H1 (cell line): ENCODE results near the gene USF1. TPM values are rescaled to one million over a fixed set of nuclear protein-coding genes. Genes with fewer than 3 reads are reported as not detected.
A peak's percentile ranks its signal among the peaks of the same experiment; 100 is the strongest.

Source experiments
- CTCF ChIA-PET: fragments of 300-600 bp; sonication (Branson Sonifier 250); formaldehyde crosslinking; loops from one replicate; lab custom pipeline; 2021; ENCODE audit not compliant: partially characterized antibody; lab: Charles Lee
- POLR2A ChIA-PET: fragments of 300-600 bp; sonication (Branson Sonifier 250); formaldehyde crosslinking; loops from one replicate; lab custom pipeline; 2021; ENCODE audit warnings: inconsistent platforms; ENCODE audit not compliant: partially characterized antibody; lab: Charles Lee
- DNase-seq, 2 experiments: peaks; one replicate each; pipeline versions ENCODE4 v3.0.0 to v3.0.0-alpha.2; 2010 to 2022; ENCODE audit warnings: low spot score in 2 of 2, low read depth in 1 of 2, mixed read lengths in 1 of 2
- FAIRE-seq: peaks from 2 replicates; lab custom pipeline; 2011; peaks lifted over from hg19 to GRCh38; lab: Jason Lieb, UNC
- H2AFZ ChIP-seq: 2 replicates; pipeline ENCODE4 v1.8.1; 2012; ENCODE audit warnings: low read length, inconsistent platforms
- H2AK5ac ChIP-seq: 2 replicates; pipeline ENCODE4 v1.6.1; 2013; ENCODE audit warnings: low read depth, low read length
- H2BK120ac ChIP-seq: replicated peaks from 2 replicates; pipeline ENCODE3; 2013; ENCODE audit warnings: low read depth, low read length, inconsistent platforms
- H2BK12ac ChIP-seq: 2 replicates; pipeline ENCODE4 v1.6.1; 2013; ENCODE audit warnings: low read depth, low read length
- H2BK15ac ChIP-seq: 2 replicates; pipeline ENCODE4 v1.6.1; 2013; ENCODE audit warnings: low read length
- H2BK20ac ChIP-seq: 2 replicates; pipeline ENCODE4 v1.6.1; 2013; ENCODE audit warnings: low read length
- H2BK5ac ChIP-seq: 2 replicates; pipeline ENCODE4 v1.6.1; 2013; ENCODE audit warnings: low read depth, low read length
- H3K14ac ChIP-seq: 2 replicates; pipeline ENCODE4 v1.6.1; 2013; ENCODE audit warnings: inconsistent platforms; ENCODE audit not compliant: insufficient read length
- H3K18ac ChIP-seq: 2 replicates; pipeline ENCODE4 v1.6.1; 2013; ENCODE audit warnings: low read length; ENCODE audit errors: extremely low read depth
- H3K23ac ChIP-seq: 2 replicates; pipeline ENCODE4 v1.6.1; 2013; ENCODE audit warnings: inconsistent platforms; ENCODE audit not compliant: insufficient read length
- H3K23me2 ChIP-seq: 2 replicates; pipeline ENCODE4 v1.6.1; 2013; ENCODE audit warnings: low read depth, low read length
- H3K27ac ChIP-seq: 2 replicates; pipeline ENCODE4 v1.6.1; 2011; ENCODE audit warnings: low read depth, low read length, inconsistent platforms
- H3K27me3 ChIP-seq, 4 experiments: replicated peaks in 1 of 4; 1 replicate in 1 of 4; 2 replicates in 3 of 4; pipeline versions ENCODE4 v1.6.1 to v1.8.1; 2011 to 2013; ENCODE audit warnings: low read length in 3 of 4, mild to moderate bottlenecking in 3 of 4, inconsistent platforms in 2 of 4, mixed read lengths in 2 of 4, moderate library complexity in 1 of 4; ENCODE audit not compliant: control insufficient read depth in 3 of 4, insufficient read depth in 3 of 4; ENCODE audit errors: extremely low read depth in 1 of 4
- H3K36me3 ChIP-seq, 4 experiments: 2 replicates each; pipeline versions ENCODE4 v1.6.1 to v1.8.1; 2011 to 2013; ENCODE audit warnings: mild to moderate bottlenecking in 4 of 4, low read length in 3 of 4, moderate library complexity in 2 of 4, control low read depth in 1 of 4, inconsistent platforms in 1 of 4; ENCODE audit not compliant: insufficient read depth in 4 of 4, control insufficient read depth in 2 of 4
- H3K4ac ChIP-seq: replicated peaks from 2 replicates; pipeline ENCODE3; 2013; ENCODE audit warnings: low read length, low read depth, mixed read lengths, inconsistent platforms; ENCODE audit not compliant: insufficient read length
- H3K4me1 ChIP-seq, 4 experiments: replicated peaks in 1 of 4; 1 replicate in 1 of 4; 2 replicates in 3 of 4; pipeline versions ENCODE4 v1.6.1 to v1.8.1; 2011 to 2013; ENCODE audit warnings: low read length in 3 of 4, inconsistent platforms in 2 of 4, mixed read lengths in 1 of 4; ENCODE audit not compliant: insufficient read depth in 4 of 4, control insufficient read depth in 3 of 4
- H3K4me2 ChIP-seq, 2 experiments: 2 replicates each; pipeline versions ENCODE4 v1.6.1 to v1.8.1; 2011 to 2013; ENCODE audit warnings: low read depth in 2 of 2, low read length in 2 of 2, control low read depth in 1 of 2, inconsistent platforms in 1 of 2, mild to moderate bottlenecking in 1 of 2; ENCODE audit not compliant: insufficient read depth in 1 of 2
- H3K4me3 ChIP-seq, 4 experiments: fragments of 200-600, 300-600 bp in 1 of 4; sonication (generic), shearing (Covaris generic), sonication (Bioruptor Twin) in 1 of 4; 2 replicates each; pipeline versions ENCODE4 v1.5.1 to v1.8.1; 2011 to 2016; ENCODE audit warnings: low read length in 4 of 4, low read depth in 3 of 4, control low read depth in 2 of 4, inconsistent platforms in 2 of 4, mild to moderate bottlenecking in 2 of 4, mixed read lengths in 1 of 4, moderate library complexity in 1 of 4; ENCODE audit not compliant: insufficient read depth in 2 of 4; ENCODE audit errors: extremely low read depth in 1 of 4
- H3K56ac ChIP-seq: replicated peaks from 2 replicates; pipeline ENCODE3; 2013; ENCODE audit warnings: low read depth, mild to moderate bottlenecking, mixed read lengths, low read length, inconsistent platforms; ENCODE audit not compliant: insufficient read length
- H3K79me1 ChIP-seq: 2 replicates; pipeline ENCODE4 v1.6.1; 2013; ENCODE audit warnings: low read depth, low read length, control low read depth
- H3K79me2 ChIP-seq, 2 experiments: 2 replicates each; pipeline versions ENCODE4 v1.6.1 to v1.8.1; 2012 to 2013; ENCODE audit warnings: low read length in 2 of 2, mild to moderate bottlenecking in 2 of 2, inconsistent platforms in 1 of 2; ENCODE audit not compliant: insufficient read depth in 2 of 2, control insufficient read depth in 1 of 2
- H3K9ac ChIP-seq, 4 experiments: replicated peaks in 1 of 4; 1 replicate in 1 of 4; 2 replicates in 3 of 4; pipeline versions ENCODE4 v1.6.1 to v1.8.1; 2011 to 2013; ENCODE audit warnings: low read depth in 3 of 4, low read length in 3 of 4, control low read depth in 2 of 4, mild to moderate bottlenecking in 2 of 4, moderate library complexity in 2 of 4, inconsistent platforms in 1 of 4; ENCODE audit errors: extremely low read depth in 1 of 4
- H3K9me3 ChIP-seq, 2 experiments: 2 replicates each; pipeline versions ENCODE4 v1.6.1 to v1.8.1; 2012 to 2013; ENCODE audit warnings: mild to moderate bottlenecking in 2 of 2, moderate library complexity in 2 of 2, control low read depth in 1 of 2, inconsistent platforms in 1 of 2, low read depth in 1 of 2, low read length in 1 of 2, mixed read lengths in 1 of 2; ENCODE audit not compliant: insufficient read depth in 2 of 2
- H4K20me1 ChIP-seq, 2 experiments: replicated peaks in 1 of 2; 2 replicates each; pipeline versions ENCODE3 to v1.8.1; 2011 to 2013; ENCODE audit warnings: inconsistent platforms in 2 of 2, low read length in 2 of 2, mild to moderate bottlenecking in 1 of 2; ENCODE audit not compliant: insufficient read depth in 2 of 2, control insufficient read depth in 1 of 2
- H4K5ac ChIP-seq: 2 replicates; pipeline ENCODE4 v1.6.1; 2013; ENCODE audit warnings: low read length, low read depth, mixed read lengths, inconsistent platforms; ENCODE audit not compliant: insufficient read length
- H4K8ac ChIP-seq: 2 replicates; pipeline ENCODE4 v1.8.0; 2013; ENCODE audit warnings: mild to moderate bottlenecking, moderate library complexity, low read length, inconsistent platforms; ENCODE audit not compliant: insufficient read depth; ENCODE audit errors: extremely low read depth
- H4K91ac ChIP-seq: replicated peaks from 2 replicates; pipeline ENCODE3; 2013; ENCODE audit warnings: low read length, mixed read lengths, inconsistent platforms; ENCODE audit not compliant: insufficient read length
- CREB1 ChIP-seq: IDR thresholded peaks from 2 replicates; pipeline ENCODE4 v1.6.1; 2012; ENCODE audit warnings: inconsistent platforms
- CTCF ChIP-seq, 3 experiments: IDR thresholded peaks; 1 replicate in 2 of 3; 2 replicates in 1 of 3; pipeline versions ENCODE4 v1.5.1 to v1.6.1; 2011; ENCODE audit warnings: low read length in 3 of 3, mild to moderate bottlenecking in 3 of 3, inconsistent platforms in 2 of 3, low read depth in 1 of 3, moderate library complexity in 1 of 3; ENCODE audit not compliant: insufficient read depth in 1 of 3; ENCODE audit errors: control extremely low read depth in 1 of 3
- KDM1A ChIP-seq: fragments of 200-600, 300-600 bp; sonication (generic); IDR thresholded peaks from 2 replicates; pipeline ENCODE4 v1.7.1; 2016; ENCODE audit warnings: mild to moderate bottlenecking, low read length, borderline replicate concordance
- NANOG ChIP-seq: IDR thresholded peaks from 2 replicates; pipeline ENCODE4 v1.6.1; 2011; ENCODE audit warnings: low read length, low read depth, mild to moderate bottlenecking, inconsistent platforms; ENCODE audit not compliant: insufficient read depth, poor library complexity, severe bottlenecking
- WGBS, 2 experiments: shearing (Covaris generic) in 1 of 2; methylation state at CpG; one replicate each; pipeline versions ENCODE4 v1.1.6 to v1.1.7; 2013 to 2015; ENCODE audit warnings: low lambda C conversion rate in 2 of 2, mixed read lengths in 2 of 2, inconsistent platforms in 1 of 2, low coverage in 1 of 2, missing lambda C conversion rate in 1 of 2; ENCODE audit not compliant: insufficient replicate concordance in 2 of 2, insufficient coverage in 1 of 2, insufficient read length in 1 of 2; ENCODE audit errors: extremely low coverage in 1 of 2, missing lambda C conversion rate in 1 of 2; 5-methylcytosine and 5-hydroxymethylcytosine counted together
- polyA plus RNA-seq, 7 experiments: library from polyadenylated mRNA; depleted of rRNA in 3 of 7; stranded (reverse) in 5 of 7; unstranded in 2 of 7; fragments of >200 nt in 5 of 7; fragments of 200-250 nt in 2 of 7; gene quantifications; 1 replicate in 5 of 7; 2 replicates in 1 of 7; 4 replicates in 1 of 7; pipeline versions ENCODE4 v1.2.1 to v1.2.3, GENCODE V29; 2011 to 2013; ENCODE audit warnings: missing spikeins in 2 of 7, mixed read lengths in 2 of 7
- total RNA-seq: library from RNA; stranded (reverse); fragmentation: NEBNext Ultra II Directional; extraction: Animal tissue kit (Norgen Biotek cat#: 25700); gene quantifications from 2 replicates; pipeline ENCODE4 v1.2.1, GENCODE V29; 2021

USF1 gene
- total and polyA plus RNA-seq, 2 of the 8 experiments (the other 6 are each of a cell fraction or from before 2014, with no cell fraction given), result 45.7 to 68.9 TPM

GRCh38 chr1:161074676-161075368, 29.0 kb upstream of the USF1 start:
- ChIA-PET POLR2A (interaction anchor here (0.9 to 1.5 kb wide), 2 partner anchors 10 to 22 kb away, joined by 3 to 5 read pairs; no protein-coding TSS in a partner anchor), CTCF (interaction anchor here (0.6 to 17.8 kb wide), 6 partner anchors 9 to 1115 kb away, joined by 3 to 282 read pairs (median 24); partner anchors contain the start of genes KLHDC9 and NECTIN4)
- Histone ChIP-seq H3K79me2 (no peaks in the 10 kb centered on the region), H2AK5ac (no peak overlapping the region), H3K23ac (no peak overlapping the region), H3K4me1 (peaks cover 0 to 1% (median under 1%) of the 10 kb centered on the region in 4 experiments; a peak in 2 of 7 replicates), H3K4ac (no peak overlapping the region), H2AFZ (no peak overlapping the region), H3K18ac (no peak overlapping the region), H3K9me3 (no peaks in the 10 kb centered on the region), H3K14ac (no peak overlapping the region), H3K4me2 (no peak overlapping the region), H4K8ac (peak overlapping the region; percentile 80), H2BK12ac (no peak overlapping the region; the same call in 1 of the 2 replicates), H2BK120ac (peak overlapping the region; percentile 67), H4K5ac (no peak overlapping the region), H3K56ac (peak overlapping the region; percentile 26), H2BK15ac (peak overlapping the region; percentile 6; the same call in 1 of the 2 replicates), H3K27ac (no peak overlapping the region), H3K36me3 (no peaks in the 10 kb centered on the region), H4K20me1 (peaks cover 0 to 3% of the 10 kb centered on the region in 2 experiments), H3K79me1 (no peaks in the 10 kb centered on the region), H3K23me2 (no peaks in the 10 kb centered on the region), H4K91ac (peak overlapping the region; percentile 73), H3K9ac (no peak overlapping the region), H3K4me3 (no peak overlapping the region), H3K27me3 (no peaks in the 10 kb centered on the region), H2BK5ac (peak overlapping the region; percentile 28; the same call in 1 of the 2 replicates), H2BK20ac (no peak overlapping the region)
- WGBS, 2 experiments, result 79% methylated on average over 12 of the region's 12 CpGs; no CpG with 5 or more reads in 1 of the 2 experiments
- TF ChIP-seq KDM1A, result no peak
- TF ChIP-seq NANOG, result no peak
- no peak for TF ChIP-seq CTCF (IDR thresholded peaks at IDR 0.05; ENCODE audit: control extremely low read depth in 1 of 3, insufficient read depth in 1 of 3, low read depth in 1 of 3, low read length in 3 of 3)
- no peak for TF ChIP-seq CREB1
- no peak for DNase-seq
- no peak for FAIRE-seq
